HepG2 (cell line): ENCODE data around the gene UPK1A. TPM values are rescaled to one million over a fixed set of nuclear protein-coding genes. Genes with fewer than 3 reads are reported as not detected.

Source experiments
- ATF7 ChIP-seq, 2 experiments: fragments of 450-650 bp in 1 of 2; sonication (generic) in 1 of 2; formaldehyde crosslinking in 1 of 2; IDR thresholded peaks; 2 replicates each; pipeline versions ENCODE4 v1.4.0 to v1.6.1; 2016 to 2020; ENCODE audit warnings: antibody characterized with exemption in 1 of 2, mild to moderate bottlenecking in 1 of 2, missing genetic modification reagents in 1 of 2
- CEBPG ChIP-seq: IDR thresholded peaks from 2 replicates; pipeline ENCODE4 v1.6.1; 2016
- FIP1L1 ChIP-seq: fragments of 200-400 bp; formaldehyde crosslinking; IDR thresholded peaks from 2 replicates; pipeline ENCODE4 v1.6.1; 2018; ENCODE audit warnings: low read depth, mild to moderate bottlenecking, low read length, moderate library complexity, borderline replicate concordance; ENCODE audit not compliant: insufficient read depth
- MEIS1 ChIP-seq: sonication (generic); formaldehyde crosslinking; IDR thresholded peaks from 2 replicates; pipeline ENCODE4 v1.9.0; 2021; ENCODE audit warnings: mild to moderate bottlenecking, missing genetic modification reagents, moderate library complexity, borderline replicate concordance
- NR2C2 ChIP-seq: sonication (generic); formaldehyde crosslinking; IDR thresholded peaks from 2 replicates; pipeline ENCODE4 v1.4.0; 2020; ENCODE audit warnings: missing genetic modification reagents, mild to moderate bottlenecking, moderate library complexity, borderline replicate concordance
- SSRP1 ChIP-seq: IDR thresholded peaks from 2 replicates; pipeline ENCODE4 v1.6.1; 2016; ENCODE audit warnings: control low read depth
- TRAFD1 ChIP-seq: sonication (generic); formaldehyde crosslinking; IDR thresholded peaks from 2 replicates; pipeline ENCODE4 v1.5.1; 2020; ENCODE audit warnings: missing genetic modification reagents, mild to moderate bottlenecking, borderline replicate concordance
- ZMAT3 ChIP-seq: sonication (generic); formaldehyde crosslinking; conservative IDR thresholded peaks from 2 replicates; pipeline ENCODE4 v1.7.0; 2021; ENCODE audit warnings: missing genetic modification reagents
- ZNF30 ChIP-seq: sonication (generic); formaldehyde crosslinking; IDR thresholded peaks from 2 replicates; pipeline ENCODE4 v1.5.0; 2020; ENCODE audit warnings: mild to moderate bottlenecking, missing genetic modification reagents
- polyA plus RNA-seq, 8 experiments: library from polyadenylated mRNA; depleted of rRNA in 3 of 8; stranded (reverse) in 7 of 8; unstranded in 1 of 8; fragments of >200 nt; fragmentation: Illumina TruSeq in 4 of 8; extraction: Trizol in 4 of 8; gene quantifications; 2 replicates each; pipeline versions ENCODE4 v1.2.1 to v1.2.3, GENCODE V29; 2011 to 2016; ENCODE audit warnings: low read depth in 4 of 8, missing spikeins in 1 of 8, mixed read lengths in 1 of 8; ENCODE audit not compliant: insufficient read depth in 1 of 8
- total RNA-seq, 5 experiments: library from RNA; depleted of rRNA; stranded (reverse); fragments of >200 nt; fragmentation: Illumina TruSeq; extraction: Trizol; gene quantifications; 2 replicates each; pipeline ENCODE4 v1.2.3, GENCODE V29; 2016; ENCODE audit warnings: low read depth in 1 of 5
- TF ChIP-seq, protein P1 (sequence below): sonication (generic); formaldehyde crosslinking; IDR thresholded peaks from 2 replicates; pipeline ENCODE4 v1.5.0; 2020; ENCODE audit warnings: mild to moderate bottlenecking, missing genetic modification reagents, borderline replicate concordance
- TF ChIP-seq, protein P2 (sequence below): sonication (generic); formaldehyde crosslinking; IDR thresholded peaks from 2 replicates; pipeline ENCODE4 v1.4.0; 2020; ENCODE audit warnings: mild to moderate bottlenecking, missing genetic modification reagents
- TF ChIP-seq, protein P3 (sequence below): sonication (generic); formaldehyde crosslinking; IDR thresholded peaks from 2 replicates; pipeline ENCODE4 v1.5.1; 2020; ENCODE audit warnings: missing genetic modification reagents, mild to moderate bottlenecking, borderline replicate concordance

Gene UPK1A
- total and polyA plus RNA-seq, 2 of the 13 experiments (the other 11 are each of a cell fraction or from before 2014, with no cell fraction given), result 2.9 TPM; not detected in 1

GRCh38 chr19:35628565-35629331 lies 37.6 kb upstream of the UPK1A start, which contains the start of gene RBM42 (continued):
- TF ChIP-seq, protein P1, sequence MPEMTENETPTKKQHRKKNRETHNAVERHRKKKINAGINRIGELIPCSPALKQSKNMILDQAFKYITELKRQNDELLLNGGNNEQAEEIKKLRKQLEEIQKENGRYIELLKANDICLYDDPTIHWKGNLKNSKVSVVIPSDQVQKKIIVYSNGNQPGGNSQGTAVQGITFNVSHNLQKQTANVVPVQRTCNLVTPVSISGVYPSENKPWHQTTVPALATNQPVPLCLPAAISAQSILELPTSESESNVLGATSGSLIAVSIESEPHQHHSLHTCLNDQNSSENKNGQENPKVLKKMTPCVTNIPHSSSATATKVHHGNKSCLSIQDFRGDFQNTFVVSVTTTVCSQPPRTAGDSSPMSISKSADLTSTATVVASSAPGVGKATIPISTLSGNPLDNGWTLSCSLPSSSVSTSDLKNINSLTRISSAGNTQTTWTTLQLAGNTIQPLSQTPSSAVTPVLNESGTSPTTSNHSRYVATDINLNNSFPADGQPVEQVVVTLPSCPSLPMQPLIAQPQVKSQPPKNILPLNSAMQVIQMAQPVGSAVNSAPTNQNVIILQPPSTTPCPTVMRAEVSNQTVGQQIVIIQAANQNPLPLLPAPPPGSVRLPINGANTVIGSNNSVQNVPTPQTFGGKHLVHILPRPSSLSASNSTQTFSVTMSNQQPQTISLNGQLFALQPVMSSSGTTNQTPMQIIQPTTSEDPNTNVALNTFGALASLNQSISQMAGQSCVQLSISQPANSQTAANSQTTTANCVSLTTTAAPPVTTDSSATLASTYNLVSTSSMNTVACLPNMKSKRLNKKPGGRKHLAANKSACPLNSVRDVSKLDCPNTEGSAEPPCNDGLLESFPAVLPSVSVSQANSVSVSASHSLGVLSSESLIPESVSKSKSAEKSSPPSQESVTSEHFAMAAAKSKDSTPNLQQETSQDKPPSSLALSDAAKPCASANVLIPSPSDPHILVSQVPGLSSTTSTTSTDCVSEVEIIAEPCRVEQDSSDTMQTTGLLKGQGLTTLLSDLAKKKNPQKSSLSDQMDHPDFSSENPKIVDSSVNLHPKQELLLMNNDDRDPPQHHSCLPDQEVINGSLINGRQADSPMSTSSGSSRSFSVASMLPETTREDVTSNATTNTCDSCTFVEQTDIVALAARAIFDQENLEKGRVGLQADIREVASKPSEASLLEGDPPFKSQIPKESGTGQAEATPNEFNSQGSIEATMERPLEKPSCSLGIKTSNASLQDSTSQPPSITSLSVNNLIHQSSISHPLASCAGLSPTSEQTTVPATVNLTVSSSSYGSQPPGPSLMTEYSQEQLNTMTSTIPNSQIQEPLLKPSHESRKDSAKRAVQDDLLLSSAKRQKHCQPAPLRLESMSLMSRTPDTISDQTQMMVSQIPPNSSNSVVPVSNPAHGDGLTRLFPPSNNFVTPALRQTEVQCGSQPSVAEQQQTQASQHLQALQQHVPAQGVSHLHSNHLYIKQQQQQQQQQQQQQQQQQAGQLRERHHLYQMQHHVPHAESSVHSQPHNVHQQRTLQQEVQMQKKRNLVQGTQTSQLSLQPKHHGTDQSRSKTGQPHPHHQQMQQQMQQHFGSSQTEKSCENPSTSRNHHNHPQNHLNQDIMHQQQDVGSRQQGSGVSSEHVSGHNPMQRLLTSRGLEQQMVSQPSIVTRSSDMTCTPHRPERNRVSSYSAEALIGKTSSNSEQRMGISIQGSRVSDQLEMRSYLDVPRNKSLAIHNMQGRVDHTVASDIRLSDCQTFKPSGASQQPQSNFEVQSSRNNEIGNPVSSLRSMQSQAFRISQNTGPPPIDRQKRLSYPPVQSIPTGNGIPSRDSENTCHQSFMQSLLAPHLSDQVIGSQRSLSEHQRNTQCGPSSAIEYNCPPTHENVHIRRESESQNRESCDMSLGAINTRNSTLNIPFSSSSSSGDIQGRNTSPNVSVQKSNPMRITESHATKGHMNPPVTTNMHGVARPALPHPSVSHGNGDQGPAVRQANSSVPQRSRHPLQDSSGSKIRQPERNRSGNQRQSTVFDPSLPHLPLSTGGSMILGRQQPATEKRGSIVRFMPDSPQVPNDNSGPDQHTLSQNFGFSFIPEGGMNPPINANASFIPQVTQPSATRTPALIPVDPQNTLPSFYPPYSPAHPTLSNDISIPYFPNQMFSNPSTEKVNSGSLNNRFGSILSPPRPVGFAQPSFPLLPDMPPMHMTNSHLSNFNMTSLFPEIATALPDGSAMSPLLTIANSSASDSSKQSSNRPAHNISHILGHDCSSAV, result no peak
- TF ChIP-seq TRAFD1 (CRISPR knock-in tag), result no peak
- no peak for TF ChIP-seq ZNF30 (CRISPR knock-in tag)
- TF ChIP-seq ATF7 (IDR thresholded peaks at IDR 0.05), result peak; percentile 100
- TF ChIP-seq ATF7 (CRISPR knock-in tag; IDR thresholded peaks at IDR 0.05), result peak; percentile 99
- peak; percentile 79; the same call in 1 of the 2 replicates for TF ChIP-seq MEIS1 (CRISPR knock-in tag)
- TF ChIP-seq, protein P2, sequence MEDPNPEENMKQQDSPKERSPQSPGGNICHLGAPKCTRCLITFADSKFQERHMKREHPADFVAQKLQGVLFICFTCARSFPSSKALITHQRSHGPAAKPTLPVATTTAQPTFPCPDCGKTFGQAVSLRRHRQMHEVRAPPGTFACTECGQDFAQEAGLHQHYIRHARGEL (CRISPR knock-in tag), result no peak
- TF ChIP-seq SSRP1 (CRISPR knock-in tag), result no peak
- TF ChIP-seq, protein P3, sequence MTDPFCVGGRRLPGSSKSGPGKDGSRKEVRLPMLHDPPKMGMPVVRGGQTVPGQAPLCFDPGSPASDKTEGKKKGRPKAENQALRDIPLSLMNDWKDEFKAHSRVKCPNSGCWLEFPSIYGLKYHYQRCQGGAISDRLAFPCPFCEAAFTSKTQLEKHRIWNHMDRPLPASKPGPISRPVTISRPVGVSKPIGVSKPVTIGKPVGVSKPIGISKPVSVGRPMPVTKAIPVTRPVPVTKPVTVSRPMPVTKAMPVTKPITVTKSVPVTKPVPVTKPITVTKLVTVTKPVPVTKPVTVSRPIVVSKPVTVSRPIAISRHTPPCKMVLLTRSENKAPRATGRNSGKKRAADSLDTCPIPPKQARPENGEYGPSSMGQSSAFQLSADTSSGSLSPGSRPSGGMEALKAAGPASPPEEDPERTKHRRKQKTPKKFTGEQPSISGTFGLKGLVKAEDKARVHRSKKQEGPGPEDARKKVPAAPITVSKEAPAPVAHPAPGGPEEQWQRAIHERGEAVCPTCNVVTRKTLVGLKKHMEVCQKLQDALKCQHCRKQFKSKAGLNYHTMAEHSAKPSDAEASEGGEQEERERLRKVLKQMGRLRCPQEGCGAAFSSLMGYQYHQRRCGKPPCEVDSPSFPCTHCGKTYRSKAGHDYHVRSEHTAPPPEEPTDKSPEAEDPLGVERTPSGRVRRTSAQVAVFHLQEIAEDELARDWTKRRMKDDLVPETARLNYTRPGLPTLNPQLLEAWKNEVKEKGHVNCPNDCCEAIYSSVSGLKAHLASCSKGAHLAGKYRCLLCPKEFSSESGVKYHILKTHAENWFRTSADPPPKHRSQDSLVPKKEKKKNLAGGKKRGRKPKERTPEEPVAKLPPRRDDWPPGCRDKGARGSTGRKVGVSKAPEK (CRISPR knock-in tag), result no peak
- peak; percentile 76; the same call in 1 of the 2 replicates for TF ChIP-seq NR2C2
- TF ChIP-seq CEBPG (CRISPR knock-in tag), result 0 out of 2 replicates have a peak, but pooled peaks have one; percentile 48
- TF ChIP-seq ZMAT3, result peak; percentile 29; the same call in 1 of the 2 replicates
- TF ChIP-seq FIP1L1, result no peak
